NCI-H345 treated with DMSO at 0.1 percent for 48 hours (cell line): ENCODE results near the gene NPB.

ENCODE experiments used
- DNase-seq: peaks from one replicate; lab custom pipeline; 2025; ENCODE audit not compliant: unreplicated experiment; lab: John Stamatoyannopoulos, UW

The NPB gene

GRCh38 chr17:81939218-81939617, 37.2 kb downstream of the NPB start:
- no peak for DNase-seq

DNA sequence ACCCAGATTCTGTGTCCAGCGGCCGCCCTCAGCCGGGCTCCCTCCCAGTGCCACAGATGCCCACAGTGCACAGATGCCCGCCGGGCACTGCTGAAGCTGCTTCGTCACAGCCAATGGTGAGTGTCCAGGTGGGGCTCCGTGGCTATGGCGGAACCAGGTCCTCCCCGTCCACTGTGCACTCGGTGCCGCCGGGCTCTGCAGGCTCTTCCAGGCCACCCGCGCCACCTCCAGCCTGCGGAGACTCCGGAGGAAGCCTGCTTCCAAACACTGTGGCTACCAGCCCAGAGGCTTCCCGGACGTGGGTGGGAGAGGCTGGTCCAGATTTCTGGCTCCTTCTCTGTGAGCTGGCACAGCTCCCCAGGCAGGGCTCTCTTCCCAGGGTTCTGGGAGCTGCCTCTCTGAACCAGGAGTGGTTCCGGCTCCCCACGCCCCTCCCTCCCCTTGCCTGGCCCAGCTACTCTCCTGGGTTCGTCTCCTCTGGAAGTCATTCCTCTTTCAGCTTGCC, 37.9 kb downstream of the NPB start:
- DNase-seq: no peak

GRCh38 chr17:81940538-81941483, 38.8 kb downstream of the NPB start:
- no peak for DNase-seq

DNA sequence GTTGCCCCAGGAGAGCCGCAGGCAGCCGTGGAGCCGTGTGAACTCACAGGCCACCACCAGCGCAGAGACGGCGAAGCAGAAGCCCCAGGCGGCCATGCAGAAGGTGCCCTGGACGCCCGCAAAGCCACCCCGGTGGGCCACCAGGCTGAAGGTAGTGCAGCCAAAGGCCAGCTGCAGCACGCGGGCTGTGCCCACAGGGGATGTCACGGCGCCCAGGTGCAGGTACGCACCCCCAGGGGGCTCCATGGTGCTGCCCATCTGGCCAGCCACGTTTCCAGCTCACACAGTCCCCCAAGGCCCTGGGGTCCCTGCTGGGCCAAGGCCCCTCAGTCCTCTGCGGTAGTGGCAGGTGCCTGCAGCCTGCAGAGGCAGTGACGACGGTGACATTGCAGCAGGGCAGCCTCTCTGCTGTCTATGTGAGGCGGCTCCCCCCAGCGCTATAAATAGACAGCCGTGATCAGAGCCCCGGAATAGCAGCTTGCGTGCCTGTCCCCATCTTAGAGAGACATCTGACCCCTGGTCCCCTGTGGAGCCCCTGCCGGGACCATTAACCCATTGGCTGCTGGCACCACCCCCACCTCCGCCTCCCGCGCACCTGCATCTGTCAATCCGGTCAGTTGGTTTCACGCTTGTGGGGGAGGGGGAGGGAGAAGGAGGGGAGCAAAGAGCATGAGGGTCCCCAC, 39.6 kb downstream of the NPB start:
- DNase-seq: no peak

- no peak for DNase-seq
These were observed 40.1 kb downstream of the NPB start for GRCh38 chr17:81942167-81942553.

DNA sequence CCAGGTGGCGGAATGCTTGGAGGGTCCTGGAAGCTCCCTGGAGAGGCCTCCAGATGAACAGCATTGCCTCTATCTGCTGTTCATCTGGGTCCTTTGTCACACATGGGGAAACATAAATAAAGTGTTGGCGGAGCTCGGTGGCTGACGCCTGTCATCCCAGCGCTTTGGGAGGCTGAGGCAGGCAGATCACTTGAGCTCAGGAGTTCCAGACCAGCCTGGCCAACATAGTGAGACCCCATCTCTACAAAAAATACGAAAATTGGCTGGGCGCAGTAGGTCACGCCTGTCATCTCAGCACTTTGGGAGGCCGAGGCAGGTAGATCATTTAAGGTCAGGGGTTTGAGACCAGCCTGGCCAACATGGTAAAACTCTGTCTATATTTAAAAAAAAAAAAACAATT, 42.8 kb downstream of the NPB start:
- no peak for DNase-seq

DNA sequence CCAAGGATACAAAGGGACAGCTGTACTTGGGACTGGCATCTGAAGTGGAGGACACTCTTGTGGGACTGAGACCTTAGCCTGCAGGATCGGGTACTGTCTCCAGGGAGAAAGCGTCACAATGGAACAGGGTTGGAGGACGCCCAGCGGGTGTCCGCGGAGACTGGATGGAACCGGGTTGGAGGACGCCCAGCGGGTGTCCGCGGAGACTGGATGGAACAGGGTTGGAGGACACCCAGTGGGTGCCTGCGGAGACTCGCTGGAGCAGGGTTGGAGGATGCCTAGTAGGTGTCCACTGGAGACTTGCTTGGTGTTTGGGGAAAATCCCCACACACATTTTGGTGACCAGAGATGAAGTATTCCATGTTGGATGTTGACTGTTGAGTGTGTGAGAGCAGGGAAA, 45.2 kb downstream of the NPB start, which contains the start of gene MYADML2:
Gene MYADML2 (minus strand): TSS at position 45 of the 400 bp plus-strand sequence. CDS start 5,492 bp downstream, outside the sequence.
- DNase-seq: no peak

GRCh38 chr17:81948635-81949378, 46.8 kb downstream of the NPB start:
- DNase-seq: no peak

- no peak for DNase-seq
These were observed 48.5 kb downstream of the NPB start for GRCh38 chr17:81950501-81950900.

DNA sequence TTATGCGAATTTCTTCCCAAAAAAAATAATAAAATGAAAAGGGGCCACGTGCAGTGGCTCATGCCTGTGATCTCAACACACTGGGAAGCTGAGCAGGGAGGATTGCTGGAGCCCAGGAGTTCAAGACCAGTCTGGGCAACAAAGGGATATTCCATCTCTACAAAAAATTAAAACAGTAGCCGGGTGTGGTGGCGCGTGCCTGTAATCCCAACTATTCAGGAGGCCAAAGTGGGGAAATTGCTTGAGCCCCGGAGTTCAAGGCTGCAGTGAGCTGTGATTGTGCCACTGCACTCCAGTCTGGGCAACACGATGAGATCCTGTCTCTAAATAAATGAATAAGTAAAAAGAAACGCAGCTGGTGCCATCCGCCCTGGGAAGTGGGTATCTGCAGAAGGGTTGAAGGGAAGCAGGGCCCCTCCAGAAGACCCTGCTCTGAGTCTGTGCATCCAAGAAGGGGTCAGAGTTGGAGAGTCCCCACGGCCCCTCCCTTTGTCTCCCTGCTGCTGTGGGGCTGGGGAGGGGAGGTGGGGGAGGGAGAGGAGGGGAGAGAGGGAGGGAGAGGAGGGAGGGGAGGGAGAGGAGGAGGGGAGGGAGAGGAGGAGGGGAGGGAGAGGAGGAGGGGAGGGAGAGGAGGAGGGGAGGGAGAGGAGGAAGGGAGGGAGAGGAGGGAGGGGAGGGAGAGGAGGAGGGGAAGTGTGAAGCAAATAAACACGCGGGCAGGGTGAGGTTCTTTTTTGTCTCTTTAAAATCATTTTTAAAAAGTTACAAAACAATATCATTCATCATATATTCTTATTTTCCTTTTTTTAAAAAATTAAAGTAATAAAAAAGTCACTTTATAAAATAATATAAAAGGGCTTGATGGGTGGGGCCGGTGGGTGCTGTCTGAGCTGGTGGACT, 50.0 kb downstream of the NPB start:
- DNase-seq: no peak
